GM21447 (cell line): ENCODE measurements around the gene PTH2R.
"Not testable (repeated sequence)": the region's sequence is repeated elsewhere in the genome, so short reads cannot be mapped to it uniquely, and the experiment has no call there.

Source experiments
- ATAC-seq: cut with Tn5 transposase; IDR thresholded peaks from one replicate; pipeline ENCODE4 v1.9.1; 2021; ENCODE audit not compliant: unreplicated experiment

PTH2R gene, protein sequence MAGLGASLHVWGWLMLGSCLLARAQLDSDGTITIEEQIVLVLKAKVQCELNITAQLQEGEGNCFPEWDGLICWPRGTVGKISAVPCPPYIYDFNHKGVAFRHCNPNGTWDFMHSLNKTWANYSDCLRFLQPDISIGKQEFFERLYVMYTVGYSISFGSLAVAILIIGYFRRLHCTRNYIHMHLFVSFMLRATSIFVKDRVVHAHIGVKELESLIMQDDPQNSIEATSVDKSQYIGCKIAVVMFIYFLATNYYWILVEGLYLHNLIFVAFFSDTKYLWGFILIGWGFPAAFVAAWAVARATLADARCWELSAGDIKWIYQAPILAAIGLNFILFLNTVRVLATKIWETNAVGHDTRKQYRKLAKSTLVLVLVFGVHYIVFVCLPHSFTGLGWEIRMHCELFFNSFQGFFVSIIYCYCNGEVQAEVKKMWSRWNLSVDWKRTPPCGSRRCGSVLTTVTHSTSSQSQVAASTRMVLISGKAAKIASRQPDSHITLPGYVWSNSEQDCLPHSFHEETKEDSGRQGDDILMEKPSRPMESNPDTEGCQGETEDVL

DNA sequence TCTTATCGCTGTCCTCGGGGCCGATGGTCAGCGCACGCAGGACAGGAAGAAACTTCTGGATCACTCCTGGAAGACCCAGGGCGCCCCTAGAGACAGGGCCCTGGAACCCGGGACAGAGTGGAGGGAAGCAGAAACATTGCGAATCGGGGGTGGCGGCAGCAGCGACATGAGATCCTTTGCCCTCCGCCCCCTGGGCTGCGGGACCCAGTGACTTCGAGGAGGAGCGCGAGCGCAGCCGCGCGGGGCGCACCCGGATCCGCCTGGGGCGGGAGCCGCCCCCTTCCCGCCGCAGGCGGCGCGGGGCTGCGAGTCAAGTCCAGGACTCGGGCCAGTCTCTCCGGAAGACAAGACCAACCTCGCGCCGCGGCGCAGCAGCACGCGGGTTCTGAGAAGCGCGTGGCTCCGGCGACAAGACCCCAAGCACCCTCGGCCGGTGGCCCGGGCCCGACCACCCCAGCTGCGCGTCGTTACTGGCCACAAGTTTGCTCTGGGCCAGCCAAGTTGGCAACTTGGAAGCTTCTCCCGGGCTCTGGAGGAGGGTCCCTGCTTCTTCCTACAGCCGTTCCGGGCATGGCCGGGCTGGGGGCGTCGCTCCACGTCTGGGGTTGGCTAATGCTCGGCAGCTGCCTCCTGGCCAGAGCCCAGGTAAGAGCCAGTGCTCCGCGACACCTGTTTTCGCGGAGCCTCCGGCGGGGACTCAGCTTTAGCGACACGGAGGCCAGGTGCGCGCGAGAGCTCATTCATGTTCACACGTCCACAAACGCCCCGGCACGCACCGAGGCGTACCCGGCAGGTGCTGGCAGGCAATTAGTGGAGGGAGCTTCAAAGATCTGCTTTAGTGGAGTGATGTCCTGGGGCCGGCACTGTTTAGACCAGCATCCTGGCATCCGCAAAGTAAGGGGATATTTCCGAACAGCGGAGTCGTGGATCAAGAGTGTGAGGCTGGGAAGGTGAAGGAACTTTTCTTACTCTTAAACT is at the start of gene PTH2R:
Gene PTH2R (plus strand): TSS at position 319 of the 978 bp plus-strand sequence. CDS start 252 bp downstream, at position 571.
- ATAC-seq, result no peak

DNA sequence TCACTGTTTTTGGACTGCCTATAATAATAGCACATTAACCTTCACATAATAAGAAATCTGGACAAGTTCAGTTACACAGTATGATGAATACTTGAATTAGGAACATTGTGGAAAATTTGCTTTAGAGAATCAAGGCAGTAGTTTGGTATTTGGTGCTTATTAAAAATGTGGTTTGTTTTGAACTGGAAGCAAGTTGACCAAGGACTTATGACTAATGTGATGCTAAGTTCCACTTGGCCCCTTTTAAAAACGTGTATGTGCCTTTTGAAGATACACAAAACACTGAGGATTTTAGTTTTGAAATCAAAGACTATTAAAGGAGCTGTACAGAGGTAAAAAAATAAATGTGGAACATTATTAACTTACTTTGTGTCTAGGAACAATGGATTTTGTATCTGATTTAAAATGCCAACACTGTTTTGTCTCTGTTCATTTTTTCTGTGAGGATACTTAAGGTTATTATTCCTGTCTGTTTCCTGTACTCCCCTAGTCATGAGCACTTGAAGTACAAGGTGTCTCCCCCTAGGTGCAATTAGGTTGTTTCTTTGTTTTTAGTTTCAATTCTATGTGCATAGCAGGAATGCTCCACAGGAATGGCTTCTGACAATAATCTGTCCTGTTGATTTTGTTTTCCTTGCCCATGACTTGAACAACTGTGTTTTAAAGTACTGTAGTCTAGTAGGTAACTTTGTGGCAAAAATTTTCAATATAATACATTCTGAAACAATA is 49.6 kb upstream of the PTH2R start:
- ATAC-seq, result no peak

DNA sequence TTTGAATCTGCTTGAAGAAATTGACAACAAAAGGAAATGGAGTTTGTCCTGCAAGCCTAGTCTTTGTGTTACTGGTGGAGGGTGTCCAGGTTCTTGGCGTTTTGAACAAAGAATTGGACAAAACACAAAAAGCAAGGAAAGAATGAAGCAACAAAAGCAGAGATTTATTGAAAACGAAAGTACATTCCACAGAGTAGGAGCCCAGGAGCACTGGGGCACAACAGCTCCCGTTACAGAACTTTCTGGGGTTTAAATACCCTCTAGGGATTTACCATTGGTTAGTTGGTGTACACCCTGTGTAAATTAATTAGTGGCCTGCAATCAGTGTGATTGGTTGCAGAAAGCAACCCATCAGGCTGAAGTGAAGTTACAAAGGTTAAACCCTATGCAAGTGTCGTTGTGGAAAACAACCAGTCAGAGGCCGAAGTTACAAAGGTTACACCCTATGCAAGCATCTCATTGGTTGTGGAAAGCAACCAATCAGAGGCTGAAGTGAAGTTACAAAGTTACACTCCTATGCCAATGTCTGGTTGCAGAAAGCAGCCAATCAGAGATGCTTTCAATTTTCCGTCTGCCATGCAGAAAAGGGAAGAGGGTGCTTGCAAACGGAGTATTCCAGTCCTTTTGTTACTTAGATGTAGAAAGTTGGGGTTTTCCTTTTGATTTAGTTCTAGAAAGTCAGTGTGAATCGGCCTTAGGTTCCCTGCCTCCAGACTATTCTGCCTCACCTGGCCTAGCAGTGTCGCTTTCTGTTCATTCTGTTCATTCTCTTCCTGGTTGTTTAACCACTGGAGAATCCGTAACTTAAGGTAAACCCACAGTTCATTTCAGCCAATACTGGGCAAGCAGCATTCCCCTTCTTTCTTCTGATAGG is 47.6 kb upstream of the PTH2R start:
- no peak for ATAC-seq

DNA sequence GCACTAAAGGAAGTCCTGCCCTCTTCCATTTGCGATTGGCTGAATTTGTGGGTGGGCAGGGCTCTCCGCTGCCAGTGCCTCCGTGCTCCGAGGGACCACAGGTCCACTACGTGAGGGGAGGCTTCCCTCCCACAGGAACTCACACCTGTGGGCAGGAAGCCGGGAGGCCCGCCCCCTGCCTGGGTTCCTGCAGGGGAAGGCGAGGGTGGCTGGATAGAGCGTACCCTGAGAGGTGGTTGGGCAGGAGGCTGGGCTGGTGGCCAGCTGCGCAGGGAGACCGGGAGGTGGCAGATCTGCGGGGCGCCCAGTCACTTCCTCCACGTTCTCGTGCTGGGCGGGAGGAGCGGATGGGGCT is 47.0 kb upstream of the PTH2R start:
- no peak for ATAC-seq

DNA sequence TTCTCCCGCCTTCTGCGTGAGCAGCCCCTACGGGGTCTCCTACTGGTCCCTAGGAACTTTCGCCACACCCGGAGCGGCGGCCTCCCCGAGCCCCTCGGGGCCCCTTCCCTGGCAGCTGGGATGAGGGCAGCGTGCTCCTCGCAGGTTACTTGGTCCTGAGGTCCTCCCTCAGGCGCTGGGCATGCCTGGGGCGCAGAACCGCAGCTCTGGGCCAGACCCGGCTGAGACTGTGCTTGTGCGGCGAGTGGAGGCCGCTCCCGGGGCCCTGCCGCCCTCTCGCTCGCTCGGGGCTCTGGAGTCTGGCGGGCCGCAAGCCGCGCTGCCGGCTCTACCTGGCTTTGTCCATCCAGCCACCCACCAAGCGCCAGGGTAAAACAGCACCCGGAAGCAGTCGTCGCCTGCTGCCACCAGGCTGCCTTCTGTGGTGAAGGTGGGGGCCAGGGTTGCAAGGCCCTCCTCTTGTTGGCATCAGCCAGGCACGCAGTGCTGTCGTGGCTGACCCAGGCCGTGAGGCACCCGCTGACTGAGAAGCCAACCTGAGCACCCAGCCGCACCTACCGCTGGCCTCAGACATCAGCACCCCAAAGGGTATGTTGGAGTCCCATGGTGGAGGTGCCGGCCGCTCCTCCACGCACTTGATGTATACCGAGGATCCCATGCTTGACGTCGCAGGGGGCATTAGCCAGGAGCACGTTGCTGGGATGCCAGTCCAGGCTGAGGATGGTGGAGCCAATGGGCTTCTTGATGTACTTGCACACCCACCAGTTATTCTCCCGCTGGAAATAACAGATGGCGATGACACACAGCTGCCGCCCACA is 46.1 kb upstream of the PTH2R start:
- ATAC-seq, result no peak

DNA sequence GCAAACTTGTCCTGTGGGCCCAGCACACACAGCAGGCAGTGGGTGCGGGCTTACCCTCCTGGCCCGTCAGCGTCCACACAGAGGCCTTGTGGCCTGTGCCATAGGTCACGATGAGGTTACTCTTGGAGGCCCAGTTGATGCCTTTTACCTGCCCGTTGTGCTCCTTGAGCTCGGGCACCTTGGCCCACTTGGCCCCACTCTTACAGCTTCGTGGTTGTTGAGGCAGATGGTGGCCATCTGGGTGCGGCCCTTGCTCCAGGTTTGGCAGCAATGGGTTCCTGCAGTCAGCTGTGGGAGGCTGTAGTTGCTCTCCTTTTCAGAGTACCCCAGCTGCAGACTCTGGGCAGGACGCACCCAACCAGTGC is 45.5 kb upstream of the PTH2R start:
- ATAC-seq, result no peak

DNA sequence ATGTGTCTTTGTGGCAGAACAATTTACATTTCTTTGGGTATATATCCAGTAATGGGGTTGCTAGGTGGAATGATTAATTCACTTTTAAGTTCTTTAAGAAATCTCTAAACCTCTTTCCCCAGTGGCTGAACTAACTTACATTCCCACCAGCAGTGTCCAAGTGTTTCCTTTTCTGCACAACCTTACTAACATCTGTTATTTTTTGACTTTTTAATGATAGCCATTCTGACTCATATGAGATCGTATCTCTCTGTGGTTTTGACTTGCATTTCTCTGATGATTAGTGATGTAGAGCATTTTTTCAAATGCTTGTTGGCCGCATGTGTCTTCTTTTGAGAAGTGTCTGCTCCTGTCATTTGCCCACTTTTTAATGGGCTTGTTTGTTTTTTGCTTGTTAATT is 43.1 kb upstream of the PTH2R start:
- peak; percentile 66 for ATAC-seq

DNA sequence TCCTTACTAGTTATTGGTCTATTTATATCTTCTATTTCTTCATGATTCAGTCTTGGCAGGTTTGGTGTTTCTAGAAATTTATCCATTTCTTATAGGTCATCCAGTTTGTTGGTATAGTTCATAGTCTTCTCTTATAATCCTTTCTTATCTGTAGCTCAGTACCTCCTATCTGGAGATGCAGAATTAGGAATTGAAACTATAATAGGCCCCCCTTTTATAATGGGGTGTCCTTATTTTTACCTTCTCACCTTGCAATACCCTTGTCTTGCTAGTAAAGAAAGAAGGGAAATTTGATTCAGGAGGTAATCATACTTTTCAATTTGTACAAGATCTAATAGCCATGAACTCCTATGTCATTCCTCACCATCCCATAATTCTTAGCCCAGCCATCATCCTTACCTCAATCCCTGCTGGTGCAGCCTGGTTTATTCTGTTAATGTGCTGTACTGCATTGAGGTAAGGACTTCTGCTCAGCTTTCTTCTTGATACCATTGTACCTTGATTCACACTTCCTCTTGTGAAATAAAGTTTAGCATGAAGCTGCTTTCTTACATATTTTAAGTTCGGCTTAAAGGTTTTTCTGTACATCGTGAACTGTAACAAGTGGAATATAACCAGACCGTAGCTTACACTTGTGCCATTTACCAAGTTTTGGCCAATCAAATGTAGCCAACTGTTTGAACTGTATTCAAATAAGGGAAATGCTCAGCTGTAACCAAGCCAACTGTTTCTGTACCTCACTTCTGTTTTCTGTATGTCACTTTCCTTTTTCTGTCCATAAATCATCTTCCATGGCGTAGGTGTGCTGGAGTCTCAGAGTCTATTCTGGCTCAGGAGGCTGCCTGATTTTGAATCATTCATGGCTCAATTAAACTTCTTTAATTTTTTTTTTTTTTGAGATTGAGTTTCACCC is 40.1 kb upstream of the PTH2R start:
- ATAC-seq, result peak; percentile 65

DNA sequence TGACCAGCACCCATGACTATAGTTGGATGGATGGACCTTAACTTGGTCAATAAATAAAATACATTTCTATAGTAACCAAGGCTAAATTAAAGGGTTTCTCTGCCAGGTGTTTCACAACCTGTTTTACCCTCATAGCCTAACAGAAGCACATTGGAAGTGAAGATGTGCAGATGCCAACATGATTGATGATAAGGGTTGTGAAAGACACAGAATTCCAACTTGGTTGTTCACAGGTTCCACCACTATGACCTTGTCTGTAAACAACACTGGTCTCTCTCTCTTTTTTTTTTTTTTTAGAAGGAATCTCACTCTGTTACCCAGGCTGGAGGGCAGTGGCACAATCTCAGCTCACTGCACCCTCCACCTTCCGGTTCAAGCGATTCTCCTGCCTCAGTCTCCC is 37.5 kb upstream of the PTH2R start:
- no peak for ATAC-seq

DNA sequence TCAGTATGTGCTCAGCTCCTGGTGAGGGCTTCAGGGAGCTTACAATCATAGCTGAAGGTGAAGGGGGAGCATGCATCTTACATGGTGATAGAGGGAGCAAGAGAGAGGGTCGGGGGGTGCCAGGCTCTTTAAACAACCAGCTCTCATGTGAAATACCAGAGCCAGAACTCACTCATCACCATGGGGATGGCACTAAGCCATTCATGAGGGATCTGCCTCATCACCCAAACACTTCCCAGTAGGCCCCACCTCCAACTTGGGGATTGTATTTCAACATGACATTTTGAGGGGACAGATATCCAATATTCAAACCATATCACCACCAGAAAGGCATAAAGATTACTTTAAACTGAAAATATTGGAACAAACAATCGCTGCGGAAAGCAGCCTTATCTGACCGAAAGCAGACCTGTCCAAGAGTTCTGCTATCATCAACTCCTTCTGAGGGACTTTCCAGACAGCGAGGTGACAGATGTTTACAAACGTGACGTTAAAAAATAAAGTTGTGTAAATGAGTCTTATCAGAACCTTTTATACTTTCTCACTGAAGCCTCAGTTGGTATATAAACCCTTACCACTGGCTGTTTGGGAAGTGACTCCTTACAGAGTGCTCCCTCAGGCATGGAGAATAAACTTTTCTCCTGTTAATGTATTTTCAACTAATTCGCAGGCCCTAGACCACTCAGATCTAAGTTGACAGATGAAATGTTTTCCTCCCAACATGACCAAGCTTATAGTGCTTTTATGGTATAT is 35.5 kb upstream of the PTH2R start:
- no peak for ATAC-seq

DNA sequence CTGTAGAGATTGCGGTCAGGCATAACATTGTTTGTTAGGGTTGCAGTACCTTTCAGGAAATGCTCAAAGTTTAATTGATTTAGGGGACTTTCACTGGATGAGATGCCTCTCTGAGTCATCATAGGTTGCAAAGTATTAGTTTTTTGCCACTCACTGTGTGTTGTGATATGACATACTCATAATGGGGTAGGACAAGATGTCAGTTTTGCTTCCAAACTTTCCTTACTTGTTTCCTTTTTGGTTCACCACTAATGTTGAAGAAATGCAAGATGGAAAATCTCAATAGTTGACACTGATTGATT is 35.0 kb upstream of the PTH2R start:
- no peak for ATAC-seq

DNA sequence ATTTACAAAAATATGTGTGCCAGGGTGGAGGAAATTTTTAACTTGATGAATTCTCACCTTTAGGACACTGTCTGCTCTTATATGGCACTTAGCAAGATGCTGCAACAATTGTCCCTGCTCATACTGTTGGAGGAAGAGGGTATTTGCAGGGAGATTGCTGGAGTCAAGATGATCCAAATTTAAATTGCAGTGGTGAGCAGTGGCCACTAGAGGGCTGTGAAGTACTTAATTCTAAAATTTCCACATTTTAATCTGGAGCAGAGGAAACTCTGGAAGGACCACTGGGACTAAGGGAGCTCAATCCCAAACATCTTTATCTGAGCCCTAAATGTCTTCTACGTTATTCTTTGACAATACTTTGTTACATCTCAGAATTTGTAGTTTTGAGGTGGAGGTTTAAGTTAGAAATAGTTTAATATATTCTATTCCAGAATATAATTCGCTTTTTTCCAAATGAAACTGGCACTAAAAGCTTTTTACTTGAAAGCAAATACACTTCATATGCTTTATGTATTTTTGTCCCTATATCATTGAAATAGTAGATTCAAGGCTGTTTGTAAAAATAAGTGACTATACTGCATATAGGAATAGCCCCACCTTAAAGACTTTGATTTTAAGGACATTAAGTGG is 33.0 kb upstream of the PTH2R start:
- peak; percentile 54 for ATAC-seq

DNA sequence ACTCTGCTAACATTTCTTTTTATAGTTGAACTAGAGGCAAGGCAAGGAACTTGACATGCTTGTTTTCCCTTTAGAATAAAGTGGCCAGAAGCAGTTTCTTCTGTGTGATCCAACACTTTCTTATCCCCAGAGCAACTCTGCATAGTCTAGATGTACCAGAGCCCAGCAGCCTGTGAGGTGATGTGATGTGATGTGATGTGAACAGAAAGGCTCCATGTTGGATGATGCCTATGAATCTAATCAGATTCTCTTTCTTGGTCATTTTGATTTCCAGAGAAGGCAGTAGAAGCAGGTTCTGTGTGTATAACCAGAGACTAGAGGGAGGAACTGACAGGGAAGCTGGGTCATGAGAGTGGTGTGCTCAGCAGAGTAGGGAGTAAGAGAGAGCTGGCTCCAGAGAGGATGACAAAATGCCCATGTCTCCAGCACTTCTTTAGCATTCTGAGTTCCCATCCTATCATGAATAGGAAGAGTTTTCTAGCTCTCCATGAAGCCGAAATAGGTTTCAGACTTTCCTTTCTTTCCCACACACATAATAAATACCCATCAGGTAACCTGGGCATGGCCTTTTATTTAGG is 31.0 kb upstream of the PTH2R start:
- ATAC-seq, result no peak

DNA sequence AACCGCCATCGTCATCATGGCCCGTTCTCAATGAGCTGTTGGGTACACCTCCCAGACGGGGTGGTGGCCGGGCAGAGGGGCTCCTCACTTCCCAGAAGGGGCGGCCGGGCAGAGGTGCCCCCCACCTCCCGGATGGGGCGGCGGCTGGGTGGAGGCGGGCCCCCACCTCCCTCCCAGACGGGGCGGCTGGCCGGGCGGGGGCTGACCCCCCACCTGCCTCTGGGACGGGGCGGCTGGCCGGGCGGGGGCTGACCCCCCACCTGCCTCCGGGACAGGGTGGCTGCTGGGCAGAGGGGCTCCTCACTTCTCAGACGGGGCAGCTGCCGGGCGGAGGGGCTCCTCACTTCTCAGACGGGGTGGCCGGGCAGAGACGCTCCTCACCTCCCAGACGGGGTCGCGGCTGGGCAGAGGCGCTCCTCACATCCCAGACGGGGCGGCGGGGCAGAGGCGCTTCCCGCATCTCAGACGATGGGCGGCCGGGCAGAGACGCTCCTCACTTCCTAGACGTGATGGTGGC is 29.2 kb upstream of the PTH2R start:
- not testable (repeated sequence) for ATAC-seq

DNA sequence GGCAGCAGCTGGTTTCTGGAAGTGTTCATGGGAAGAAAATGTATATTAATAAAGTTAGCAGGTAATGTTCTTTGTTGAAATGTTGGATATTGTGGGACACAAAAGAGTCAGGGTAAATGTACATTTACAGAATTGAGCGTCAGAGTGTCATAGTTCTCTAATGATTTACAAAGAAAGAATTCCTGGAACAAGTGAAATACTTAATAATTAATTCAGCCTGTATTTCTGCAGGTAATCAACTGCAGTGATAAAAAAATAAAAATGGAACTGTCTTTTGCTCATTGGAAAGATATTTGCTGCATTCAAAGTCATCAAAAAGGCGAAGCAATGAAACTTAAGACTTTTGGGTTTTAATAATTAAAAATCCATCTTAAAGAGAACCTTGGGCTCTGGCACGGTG is 27.4 kb upstream of the PTH2R start:
- ATAC-seq, result no peak

DNA sequence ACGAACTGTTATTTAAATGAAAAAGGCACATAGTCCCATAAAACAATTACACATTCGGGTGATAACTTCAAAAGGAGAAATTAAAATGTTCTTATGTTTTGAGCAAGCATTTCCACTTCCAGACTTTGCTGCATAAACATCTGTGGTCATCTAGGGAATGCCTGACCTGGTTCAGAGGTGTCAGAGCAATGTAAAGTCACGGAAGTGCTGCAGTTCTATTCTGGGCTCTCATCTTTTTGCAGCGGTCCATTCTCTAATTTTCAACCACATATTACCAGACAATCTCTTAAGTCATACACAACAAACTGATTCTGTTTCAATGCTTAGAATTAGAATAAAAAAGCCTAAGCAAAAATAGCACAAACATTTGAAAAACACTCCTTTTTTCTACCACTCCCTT is 22.0 kb upstream of the PTH2R start:
- no peak for ATAC-seq

DNA sequence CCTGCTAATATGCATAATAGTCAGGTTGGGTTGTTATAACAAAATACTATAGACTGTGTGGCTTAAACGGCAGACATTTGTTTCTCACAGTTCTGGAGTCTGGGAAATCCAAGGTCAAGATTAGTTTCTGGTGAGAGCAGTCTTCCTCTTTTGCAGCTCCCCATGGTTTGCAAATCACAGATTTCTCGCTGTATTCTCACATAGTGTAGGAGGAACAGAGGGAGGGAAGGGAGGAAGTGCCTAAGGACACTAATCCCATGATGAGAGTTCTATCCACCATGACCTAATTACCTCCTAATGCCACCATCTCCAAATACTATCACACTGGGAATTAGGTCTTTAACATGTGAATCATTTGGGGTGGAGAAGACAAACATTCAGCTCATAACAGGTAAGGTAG is 20.1 kb upstream of the PTH2R start:
- no peak for ATAC-seq
